ENCODE data around the gene C14orf180.

DNA sequence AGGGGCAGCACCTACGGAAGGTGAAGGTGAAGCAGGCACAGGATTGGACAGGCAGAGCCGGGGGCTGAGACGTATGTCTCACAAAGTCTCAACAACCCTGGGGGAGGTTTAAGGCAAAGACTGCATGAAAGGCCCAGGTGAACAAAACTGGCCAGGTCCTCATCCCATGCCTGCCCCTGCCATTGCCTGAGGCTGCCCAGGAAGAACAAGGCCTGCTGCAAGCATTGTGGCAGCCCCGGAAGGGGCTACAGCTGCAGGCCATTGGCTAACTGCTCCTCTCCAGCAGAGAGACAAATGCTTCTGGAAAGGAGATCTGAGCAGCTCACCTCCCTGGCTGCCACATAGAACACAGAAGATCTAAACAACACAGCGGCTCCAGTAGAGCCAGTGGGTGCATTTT is 45.4 kb downstream of the C14orf180 start:
- TF ChIP-seq, protein P1, sequence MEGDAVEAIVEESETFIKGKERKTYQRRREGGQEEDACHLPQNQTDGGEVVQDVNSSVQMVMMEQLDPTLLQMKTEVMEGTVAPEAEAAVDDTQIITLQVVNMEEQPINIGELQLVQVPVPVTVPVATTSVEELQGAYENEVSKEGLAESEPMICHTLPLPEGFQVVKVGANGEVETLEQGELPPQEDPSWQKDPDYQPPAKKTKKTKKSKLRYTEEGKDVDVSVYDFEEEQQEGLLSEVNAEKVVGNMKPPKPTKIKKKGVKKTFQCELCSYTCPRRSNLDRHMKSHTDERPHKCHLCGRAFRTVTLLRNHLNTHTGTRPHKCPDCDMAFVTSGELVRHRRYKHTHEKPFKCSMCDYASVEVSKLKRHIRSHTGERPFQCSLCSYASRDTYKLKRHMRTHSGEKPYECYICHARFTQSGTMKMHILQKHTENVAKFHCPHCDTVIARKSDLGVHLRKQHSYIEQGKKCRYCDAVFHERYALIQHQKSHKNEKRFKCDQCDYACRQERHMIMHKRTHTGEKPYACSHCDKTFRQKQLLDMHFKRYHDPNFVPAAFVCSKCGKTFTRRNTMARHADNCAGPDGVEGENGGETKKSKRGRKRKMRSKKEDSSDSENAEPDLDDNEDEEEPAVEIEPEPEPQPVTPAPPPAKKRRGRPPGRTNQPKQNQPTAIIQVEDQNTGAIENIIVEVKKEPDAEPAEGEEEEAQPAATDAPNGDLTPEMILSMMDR (IDR thresholded peaks at IDR 0.05) = no peak
- no peak for TF ChIP-seq EZH2 (IDR thresholded peaks at IDR 0.05)

Data from neural progenitor cell (in vitro differentiated cells).